HG03196 (cell line): ENCODE measurements around the gene TUBA4B.

Experiments
- ATAC-seq: cut with Tn5 transposase; IDR thresholded peaks from one replicate; pipeline ENCODE4 v1.9.1; 2021; ENCODE audit not compliant: unreplicated experiment

Gene TUBA4B

DNA sequence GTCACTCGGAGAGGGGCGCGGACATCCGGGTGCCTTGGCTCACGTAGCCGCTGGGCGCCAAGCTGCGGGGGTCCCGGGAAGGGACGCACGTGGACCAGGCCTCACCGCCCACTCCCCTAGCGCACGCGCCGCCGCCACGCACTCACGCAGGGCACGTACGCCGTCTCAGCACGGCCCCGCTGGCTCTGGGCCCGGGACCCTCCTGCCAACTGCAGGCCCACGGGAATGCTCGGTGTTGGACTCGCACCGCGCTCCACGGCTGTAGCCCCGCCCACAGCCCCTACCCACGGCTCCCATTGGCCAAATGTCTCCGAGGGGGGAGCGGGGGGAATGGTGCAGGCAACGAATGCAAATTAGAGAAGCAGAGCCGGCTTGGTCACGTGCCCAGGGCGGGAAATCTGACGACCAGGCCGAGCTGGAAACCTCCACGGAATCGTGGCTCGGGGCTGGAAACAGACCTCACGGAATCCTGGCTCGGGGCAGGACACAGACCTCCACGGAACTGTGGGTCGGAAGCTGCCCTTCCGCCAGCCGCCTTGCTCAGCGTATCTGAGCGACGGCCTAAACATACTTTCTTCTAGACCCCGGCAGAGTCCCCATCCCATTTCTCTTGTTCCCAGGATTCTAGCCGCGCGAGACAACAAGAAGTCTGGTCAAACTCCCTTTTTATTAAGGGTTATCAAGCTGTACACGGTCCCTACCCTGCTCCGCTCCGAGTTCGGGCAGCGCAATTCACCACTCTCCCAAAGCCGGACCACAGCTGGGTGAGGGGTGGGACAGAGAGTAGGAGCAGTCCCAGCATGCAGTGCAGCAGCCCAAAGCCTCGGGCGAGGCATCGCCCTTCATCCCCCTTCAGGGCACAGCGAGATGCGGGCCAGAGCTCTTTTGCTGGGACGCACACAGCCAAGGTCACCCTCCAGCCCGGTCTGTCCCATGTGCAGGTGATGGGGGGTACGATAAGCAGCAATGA, 34.0 kb upstream of the TUBA4B start, which contains the start of gene ABCB6:
TSS of gene ABCB6 (minus strand) at position 227 of the 970 bp plus-strand sequence. CDS start 285 bp downstream, outside the sequence.
- ATAC-seq, result peak; percentile 70

DNA sequence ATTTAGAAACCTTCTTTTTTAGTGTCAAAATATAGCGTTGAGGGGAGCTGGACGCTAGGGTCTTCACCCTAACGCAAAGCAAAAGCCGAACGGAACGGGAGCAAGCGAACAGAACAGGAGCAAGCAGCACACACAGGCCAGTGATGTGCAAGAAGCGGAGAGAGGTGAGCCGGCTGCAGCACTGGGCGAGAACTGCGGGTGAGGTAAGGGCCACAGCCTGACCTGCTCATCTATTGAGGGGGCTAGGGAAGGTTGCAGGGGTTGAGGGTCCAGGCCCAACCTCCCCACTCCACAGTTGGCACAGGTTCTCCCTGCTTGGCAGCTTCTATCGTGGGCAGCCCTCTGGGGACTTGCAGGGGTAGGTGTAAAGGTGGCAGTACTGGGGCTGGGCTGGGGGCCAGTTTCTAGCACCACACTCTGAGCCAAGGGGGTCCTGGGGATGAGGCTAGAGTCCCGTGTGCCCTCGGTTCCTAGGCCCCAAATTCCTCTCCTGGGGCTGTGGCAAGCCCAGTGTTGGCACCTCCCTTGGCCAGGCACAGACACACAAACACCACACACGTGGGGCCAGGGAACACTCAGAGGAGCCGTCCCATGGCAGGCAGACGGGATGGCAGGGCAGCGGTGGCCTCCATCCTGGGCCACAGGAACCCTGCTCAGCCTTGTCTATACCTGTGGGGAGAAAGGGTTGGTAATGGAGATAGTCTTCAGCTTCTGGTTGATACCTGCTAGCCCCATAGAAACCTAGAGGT, 33.1 kb upstream of the TUBA4B start:
- ATAC-seq, result no peak

DNA sequence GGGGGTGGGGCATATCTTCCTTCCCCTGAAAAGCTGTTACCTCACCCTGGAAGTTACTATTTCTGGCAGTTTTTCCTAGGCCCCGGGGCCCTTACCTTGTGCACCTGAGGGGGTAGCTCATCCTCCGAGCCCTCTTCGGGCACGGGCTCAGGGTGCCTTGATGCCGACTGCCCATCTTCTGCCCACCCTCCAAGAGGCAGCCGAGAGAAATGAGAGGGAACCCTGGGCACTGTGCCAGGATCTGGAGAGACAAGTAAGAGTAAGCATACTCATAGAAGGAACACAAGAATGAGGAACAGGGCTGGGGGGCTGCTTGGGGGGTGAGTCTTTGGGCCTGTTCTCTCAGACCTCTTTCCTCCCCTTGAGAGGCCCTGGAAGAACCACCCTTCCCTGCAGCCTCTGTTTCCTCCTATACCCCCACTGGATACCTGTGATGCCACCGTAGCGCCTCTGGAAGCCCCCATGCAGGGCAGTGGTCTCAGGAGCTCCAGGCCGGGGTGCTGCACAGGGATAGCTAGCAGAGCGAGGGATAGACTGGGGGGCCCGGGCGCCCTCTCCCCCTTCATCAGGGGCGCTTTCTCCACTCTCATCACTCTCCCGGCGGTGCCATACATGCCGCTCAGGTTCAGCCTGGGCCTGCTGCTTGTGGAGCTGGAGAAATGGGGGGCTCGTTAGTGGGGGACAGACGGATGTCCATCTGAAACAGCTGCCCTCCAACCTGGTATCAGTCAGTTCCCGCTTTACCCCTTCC, 32.2 kb upstream of the TUBA4B start:
- ATAC-seq, result no peak

DNA sequence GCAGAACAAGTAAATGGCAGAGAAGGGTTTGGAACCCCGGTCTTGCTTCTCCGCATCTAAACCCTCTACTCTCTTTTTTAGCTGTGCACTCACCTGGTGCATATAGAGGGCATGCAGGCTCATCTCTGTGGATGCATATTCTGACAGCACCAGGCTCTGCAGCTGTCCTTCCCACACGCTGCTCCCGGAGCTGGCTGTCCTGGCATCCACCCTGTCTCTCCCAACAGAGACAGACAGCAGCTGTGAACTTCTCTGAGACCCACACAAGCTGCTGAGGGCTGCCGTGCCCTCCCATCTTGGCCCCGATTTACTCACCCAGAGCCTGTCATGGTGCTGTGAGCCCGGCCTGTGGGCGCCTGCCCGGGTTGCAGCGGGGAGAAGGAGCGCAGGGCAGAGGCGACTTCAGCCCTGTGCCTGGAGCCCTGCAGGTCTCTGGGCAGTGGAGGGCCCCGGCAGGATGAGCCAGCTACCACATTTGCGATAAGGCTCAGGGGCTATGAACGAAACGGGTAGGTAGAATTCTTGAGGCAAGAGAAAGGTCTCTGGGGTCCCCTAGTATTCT, 31.0 kb upstream of the TUBA4B start:
- ATAC-seq, result no peak

DNA sequence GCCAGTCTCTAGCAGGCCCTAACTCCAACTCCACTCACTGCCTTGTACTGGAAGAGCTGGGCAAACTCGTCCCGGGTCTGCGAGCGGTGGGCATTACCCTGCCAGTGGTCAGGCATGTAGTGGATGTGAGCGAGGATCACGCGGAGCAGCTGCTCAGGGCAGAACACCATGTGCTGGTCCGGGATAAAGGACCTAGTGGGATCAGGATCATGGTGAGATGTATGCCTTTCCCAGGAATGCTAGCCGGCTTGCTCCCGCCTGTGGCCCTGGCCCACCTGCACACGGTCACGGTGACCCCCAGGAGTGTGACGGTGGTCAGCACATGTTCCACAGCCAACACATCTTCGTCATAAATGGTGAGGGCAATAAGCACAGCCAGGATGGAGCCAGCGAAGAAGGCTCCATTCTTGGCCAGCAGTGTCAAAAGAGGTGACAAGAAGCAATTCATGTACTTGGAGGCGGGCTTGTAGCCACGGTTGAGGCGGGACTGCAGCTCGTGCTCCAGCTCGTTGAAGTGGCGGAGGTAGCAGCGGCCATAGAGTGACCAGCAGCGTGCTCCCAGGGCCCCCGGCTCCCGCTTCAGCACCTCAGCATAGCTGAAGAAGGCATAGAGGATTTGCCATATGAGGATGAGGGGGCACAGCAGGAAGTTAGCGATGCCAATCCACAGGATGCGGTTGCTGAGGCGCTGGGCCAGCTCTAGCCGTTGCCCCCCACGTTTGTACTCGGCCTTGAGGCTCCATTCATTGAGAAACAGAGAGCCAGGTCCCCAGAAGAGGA, 29.0 kb upstream of the TUBA4B start:
- no peak for ATAC-seq

DNA sequence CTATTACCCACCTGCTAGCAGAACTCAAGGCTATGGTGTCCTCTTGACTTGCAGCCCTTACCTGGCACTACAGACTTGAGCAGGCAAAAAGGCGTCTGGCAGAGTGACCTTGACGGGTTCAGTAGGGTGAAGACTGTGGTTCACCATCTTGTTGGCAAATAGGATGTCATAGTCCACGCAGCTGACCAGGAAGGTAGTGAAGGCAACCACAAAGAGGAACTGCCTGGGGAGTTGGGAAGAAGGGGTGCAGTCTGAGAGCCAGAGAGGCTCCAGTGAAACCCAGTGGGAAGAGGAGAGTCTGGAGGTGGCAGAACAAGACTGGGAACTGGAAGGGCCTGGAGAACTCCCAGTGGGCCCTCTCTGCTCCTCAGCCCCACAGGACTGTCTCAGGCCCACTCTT, 27.7 kb upstream of the TUBA4B start:
- no peak for ATAC-seq

DNA sequence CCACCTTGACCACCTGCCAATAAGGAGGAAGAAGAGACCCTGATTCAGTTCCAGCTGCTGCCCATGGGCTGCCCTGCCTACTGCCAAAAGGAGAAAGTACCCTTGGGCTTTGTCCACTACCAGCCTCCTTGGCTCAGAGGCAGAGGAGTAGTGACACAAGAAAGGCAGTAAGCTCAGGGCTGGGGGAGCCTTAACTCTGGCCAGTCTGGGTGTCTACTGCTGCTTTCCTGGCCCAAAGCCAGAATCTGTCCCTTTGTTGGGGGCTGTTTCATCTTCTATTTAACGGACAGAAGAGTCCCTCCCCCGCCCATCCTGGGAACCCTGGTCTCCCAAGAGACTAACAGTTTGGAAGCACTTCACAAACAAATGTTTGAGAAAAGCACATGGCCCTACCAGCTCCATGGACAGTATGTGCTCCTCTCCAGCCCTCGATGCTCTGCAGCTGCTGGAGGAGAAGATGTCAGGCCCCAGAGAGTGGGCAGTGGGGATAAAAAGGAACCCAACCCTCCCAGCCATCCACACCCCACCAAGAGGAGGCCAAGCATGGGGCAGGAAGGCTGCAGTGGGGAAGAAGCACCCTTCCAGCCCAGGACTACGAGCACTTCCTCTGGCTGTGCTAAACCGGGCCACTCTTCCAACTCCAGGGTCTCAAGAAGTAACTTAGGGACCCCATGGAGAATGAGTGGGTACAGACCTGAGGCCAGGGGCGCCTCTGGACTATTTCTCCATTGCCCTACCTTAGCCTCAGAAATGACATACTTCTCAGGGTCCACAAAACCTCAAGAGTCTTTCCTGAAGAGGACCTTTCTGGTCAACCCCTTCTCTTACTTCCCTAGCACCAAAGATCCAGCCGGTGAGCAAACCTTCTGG, 24.8 kb upstream of the TUBA4B start:
- ATAC-seq, result no peak

DNA sequence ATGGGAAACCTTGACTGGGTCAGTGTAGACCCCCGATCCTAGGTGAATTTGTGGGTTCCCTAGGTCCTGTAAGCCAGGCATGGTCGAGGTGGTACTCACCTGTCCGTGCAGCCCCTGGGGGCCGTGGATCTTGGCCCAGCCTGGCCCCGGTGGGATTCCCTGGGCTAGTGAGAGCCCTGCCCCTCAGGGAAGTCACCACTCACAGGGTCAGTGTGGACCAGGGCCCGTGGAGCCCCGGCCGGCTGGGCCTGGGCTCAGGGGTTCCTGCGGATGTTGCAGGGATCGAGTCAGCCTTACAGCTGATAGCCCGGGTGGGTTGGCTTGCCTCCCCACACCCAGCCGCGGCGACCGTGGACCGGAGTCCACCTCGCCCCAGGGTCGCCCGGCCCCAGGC, 24.1 kb upstream of the TUBA4B start:
- ATAC-seq, result peak; percentile 1

DNA sequence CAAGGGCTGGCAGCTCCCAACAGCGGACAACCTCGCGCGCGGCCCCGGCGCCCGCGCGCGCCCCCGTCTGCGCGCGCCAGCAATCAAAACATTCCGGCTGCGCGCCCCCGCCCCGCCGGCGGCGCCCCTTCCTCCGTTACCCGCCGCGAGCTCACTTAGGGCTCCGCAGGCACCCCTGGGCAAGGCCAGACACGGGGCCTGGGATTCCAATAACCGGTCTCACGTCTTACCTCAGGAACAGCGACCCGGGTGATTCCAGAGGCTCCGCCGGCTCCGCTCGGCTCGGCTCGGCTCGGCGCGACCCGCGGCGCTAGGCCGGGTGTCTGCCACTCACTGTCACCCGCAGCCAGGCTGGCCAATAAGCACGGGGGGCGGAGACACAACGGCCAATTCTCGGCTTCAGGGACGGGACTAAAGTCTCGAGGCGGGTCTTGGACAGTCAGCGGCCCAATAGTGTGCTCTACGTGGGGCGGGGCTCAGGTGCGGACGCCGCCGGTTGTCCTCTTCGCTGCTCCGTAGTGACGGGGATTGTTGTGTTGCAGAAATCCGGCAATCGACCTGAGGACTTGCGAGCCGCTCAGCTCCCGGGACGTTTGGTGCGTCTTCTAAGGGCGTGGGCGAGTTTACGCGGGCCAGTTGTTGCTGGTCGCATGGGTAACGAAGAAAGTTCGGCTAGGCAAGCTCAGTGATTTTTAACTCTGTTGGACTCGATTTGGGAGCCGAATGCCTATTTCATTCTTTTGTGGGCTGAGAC, 23.6 kb upstream of the TUBA4B start, which contains the start of the genes ANKZF1 and ATG9A:
TSS of gene ANKZF1 (plus strand) at position 502 of the 754 bp plus-strand sequence. CDS start 452 bp downstream, outside the sequence.
TSS of gene ATG9A (minus strand) at position 332 of the 754 bp plus-strand sequence. CDS start 1,612 bp downstream, outside the sequence.
- peak; percentile 98 for ATAC-seq

DNA sequence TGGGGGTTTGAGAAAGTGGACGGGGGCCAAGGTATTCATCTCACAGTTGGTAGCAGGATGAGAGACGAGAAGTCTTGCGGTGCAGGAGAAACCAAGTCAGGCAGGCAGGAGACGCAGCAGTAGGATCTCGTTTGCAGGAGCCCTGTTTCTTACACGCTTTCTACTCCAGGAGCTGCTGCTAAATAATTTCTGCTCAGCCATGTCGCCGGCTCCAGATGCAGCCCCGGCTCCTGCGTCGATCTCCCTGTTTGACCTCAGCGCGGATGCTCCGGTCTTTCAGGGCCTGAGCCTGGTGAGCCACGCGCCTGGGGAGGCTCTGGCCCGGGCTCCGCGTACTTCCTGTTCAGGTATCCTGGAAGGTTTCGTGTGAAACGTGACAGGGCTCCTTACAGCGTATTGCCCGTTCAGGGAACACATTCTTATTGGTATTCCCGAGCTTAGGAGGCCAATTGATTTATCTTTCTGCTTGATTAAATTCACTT, 22.9 kb upstream of the TUBA4B start:
- ATAC-seq, result no peak

DNA sequence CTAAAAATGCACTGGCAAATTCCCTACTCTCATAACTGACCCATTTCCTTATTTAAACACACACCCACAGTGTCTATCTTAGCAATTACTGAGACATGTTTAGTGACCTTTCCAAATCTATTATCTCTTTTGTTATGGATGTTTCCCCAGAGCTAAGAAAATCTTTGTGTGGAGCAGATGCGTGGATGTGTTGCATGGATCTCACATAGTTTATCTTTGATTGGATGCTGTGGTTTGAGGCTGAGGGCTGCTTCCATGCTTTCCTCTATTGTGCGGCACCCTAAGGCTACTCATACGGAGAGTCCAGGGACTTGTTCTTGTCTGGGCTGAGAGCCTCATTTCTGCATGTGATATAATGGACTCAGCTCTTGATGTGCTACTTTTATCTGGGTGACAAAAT, 18.7 kb upstream of the TUBA4B start:
- no peak for ATAC-seq

DNA sequence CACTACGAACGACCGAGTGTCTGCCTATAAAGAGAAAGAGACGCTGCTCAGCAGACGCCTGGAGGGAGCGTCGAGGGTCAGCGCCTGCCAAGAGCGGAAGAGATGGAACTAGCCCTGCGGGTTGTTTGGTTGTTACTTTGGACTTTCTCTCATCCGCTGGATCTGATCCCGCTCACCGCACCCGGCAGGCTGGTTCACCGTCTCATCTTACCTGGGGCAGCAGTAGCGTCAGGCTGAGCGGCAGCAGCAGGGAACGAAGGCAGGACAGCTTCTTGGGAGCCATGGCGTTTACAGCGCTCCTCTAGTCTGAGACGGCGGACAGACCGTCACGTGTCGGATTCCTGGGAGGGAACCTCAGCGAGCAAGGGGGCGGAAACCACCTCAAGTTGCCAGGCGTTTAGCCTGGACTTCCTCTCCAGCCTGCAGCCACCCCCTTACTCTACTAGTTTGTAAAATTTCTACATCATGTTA, 9.7 kb upstream of the TUBA4B start:
- no peak for ATAC-seq

DNA sequence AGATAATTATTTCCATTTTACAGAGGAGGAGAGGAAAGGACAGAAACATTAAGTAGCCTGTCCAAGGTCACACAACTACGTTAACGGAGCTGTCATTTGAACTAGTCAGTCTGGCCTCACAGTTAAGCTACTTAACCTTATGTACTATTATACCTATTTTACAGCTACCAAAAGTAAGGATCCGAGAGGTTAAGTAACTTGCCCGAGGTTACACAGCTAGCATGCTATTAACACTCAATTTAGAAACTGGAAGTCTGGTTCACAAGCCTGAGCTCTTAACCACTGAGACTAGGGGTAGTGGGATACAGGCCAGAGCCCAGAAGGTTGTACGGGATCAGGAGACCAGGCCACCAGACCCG, 8.3 kb upstream of the TUBA4B start:
- ATAC-seq, result no peak

DNA sequence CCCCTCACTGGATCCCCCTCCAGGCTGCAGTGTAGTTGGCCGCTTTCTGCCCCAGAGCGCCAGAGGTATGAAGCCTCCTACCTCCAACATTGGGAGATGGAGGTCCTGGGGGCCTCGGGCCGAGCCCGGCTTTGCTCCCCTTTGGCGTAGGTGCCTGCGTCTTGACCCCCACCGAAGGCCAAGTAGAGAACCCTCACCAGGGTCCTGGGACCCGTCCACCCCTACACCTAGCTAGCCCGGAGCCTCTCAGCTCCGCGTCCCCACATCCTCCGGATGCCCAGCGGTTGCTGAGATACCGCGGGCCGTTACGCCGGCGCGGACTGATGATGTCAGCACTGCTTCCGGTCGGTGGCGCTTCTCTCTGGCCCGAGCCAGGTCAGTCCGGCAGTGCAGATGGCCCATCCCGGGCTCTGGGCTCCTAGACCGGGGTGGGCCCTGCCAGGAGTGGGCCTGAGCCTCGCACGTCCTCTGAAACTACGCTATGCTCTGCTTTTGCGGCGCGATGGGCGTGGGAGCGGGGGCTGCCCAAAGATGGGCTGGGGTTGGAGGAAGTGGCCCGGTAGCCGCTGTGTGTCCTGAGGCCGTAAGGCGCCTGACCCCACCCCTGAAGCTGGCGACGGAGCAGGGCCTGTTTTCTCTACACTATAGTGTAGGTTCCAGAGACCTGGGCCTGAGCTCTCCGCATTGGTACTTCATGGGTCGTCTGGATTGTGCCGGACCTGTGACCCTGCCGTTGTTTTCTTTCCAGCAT, 7.7 kb upstream of the TUBA4B start, which contains the start of the genes GLB1L and STK16:
TSS of gene GLB1L (minus strand) at position 297 of the 751 bp plus-strand sequence. CDS start 1,871 bp downstream, outside the sequence.
TSS of gene STK16 (plus strand) at position 332 of the 751 bp plus-strand sequence. CDS start 521 bp downstream, outside the sequence.
- ATAC-seq, result peak; percentile 59

DNA sequence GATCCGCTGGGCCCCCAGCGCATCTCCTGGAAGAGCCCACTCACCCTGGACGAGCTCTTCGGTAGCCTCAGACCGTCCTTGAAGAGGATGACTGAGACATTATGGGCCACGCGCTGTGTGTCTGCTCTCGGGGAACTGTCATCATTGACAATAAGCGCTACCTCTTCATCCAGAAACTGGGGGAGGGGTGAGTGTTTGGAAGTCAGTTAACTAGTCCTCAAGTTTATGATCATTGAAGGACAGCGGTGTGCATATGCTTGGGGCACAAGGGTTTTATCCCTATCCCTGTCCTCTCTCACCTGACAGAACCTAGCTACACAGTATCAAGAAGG, 7.2 kb upstream of the TUBA4B start:
- ATAC-seq, result no peak

DNA sequence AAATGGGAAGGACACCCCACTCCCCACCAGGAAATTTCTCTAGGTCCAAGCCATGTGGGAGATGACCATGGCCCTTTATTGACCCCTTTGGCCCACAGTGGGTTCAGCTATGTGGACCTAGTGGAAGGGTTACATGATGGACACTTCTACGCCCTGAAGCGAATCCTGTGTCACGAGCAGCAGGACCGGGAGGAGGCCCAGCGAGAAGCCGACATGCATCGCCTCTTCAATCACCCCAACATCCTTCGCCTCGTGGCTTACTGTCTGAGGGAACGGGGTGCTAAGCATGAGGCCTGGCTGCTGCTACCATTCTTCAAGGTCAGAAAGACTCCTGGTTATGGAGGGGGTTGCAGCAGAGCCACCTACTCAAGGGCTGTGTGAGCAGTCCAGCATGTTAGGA, 6.5 kb upstream of the TUBA4B start:
- no peak for ATAC-seq
